Ascending aorta (tissue), 2 donors: Measurements from ENCODE around the gene DPH5. TPM values are rescaled to one million over a fixed set of nuclear protein-coding genes. Genes with fewer than 3 reads are reported as not detected.
"Not testable (repeated sequence)": the region's sequence is repeated elsewhere in the genome, so short reads cannot be mapped to it uniquely, and the experiment has no call there.

Source experiments
- DNase-seq, 2 donors: peaks; one replicate each; pipeline ENCODE4 v3.0.0-alpha.2; 2019; ENCODE audit warnings: low spot score in 2 of 2
- H3K27ac ChIP-seq, 2 donors: fragments of 200-600 bp; sonication (generic); one replicate each; pipeline ENCODE4 v1.5.1; 2016 to 2017; ENCODE audit warnings: mild to moderate bottlenecking in 1 of 2
- H3K27me3 ChIP-seq: fragments of 200-600 bp; sonication (generic); one replicate; pipeline ENCODE4 v1.5.1; 2017
- H3K36me3 ChIP-seq, 2 donors: fragments of 200-600 bp; sonication (generic); one replicate each; pipeline ENCODE4 v1.5.1; 2016
- H3K4me1 ChIP-seq, 2 donors: fragments of 200-600 bp; sonication (generic); one replicate each; pipeline ENCODE4 v1.5.1; 2016 to 2017; ENCODE audit warnings: mild to moderate bottlenecking in 1 of 2
- H3K4me3 ChIP-seq, 2 donors: fragments of 200-600 bp; sonication (generic); one replicate each; pipeline ENCODE4 v1.5.1; 2016 to 2017; ENCODE audit warnings: mild to moderate bottlenecking in 1 of 2
- H3K9me3 ChIP-seq, 2 donors: fragments of 200-600 bp; sonication (generic); one replicate each; pipeline ENCODE4 v1.5.1; 2016
- intact Hi-C: fragments of 100-400 bp; cut with DNase I; formaldehyde crosslinking; loops from one replicate; pipeline ENCODE4 v1.15.1; 2023
- total RNA-seq: library from RNA; depleted of rRNA; stranded (reverse); fragments of >200 nt; gene quantifications from one replicate; pipeline ENCODE4 v1.1.0, GENCODE V29; 2016
- TF ChIP-seq, protein P1 (sequence below), 3 experiments: fragments of 200-600 bp in 2 of 3; fragments of 450-650 bp in 1 of 3; sonication (generic) in 2 of 3; IDR thresholded peaks; one replicate each; pipeline ENCODE4 v1.5.1; 2016 to 2019; ENCODE audit warnings: antibody characterized with exemption in 3 of 3, mild to moderate bottlenecking in 1 of 3, moderate library complexity in 1 of 3

The DPH5 gene, protein sequence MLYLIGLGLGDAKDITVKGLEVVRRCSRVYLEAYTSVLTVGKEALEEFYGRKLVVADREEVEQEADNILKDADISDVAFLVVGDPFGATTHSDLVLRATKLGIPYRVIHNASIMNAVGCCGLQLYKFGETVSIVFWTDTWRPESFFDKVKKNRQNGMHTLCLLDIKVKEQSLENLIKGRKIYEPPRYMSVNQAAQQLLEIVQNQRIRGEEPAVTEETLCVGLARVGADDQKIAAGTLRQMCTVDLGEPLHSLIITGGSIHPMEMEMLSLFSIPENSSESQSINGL
- total RNA-seq: 1.1 TPM

- Histone ChIP-seq H3K36me3 (no peaks in the 10 kb centered on the region), H3K27me3 (no peaks in the 10 kb centered on the region), H3K4me3 (peak within 1 kb of the TSS; percentile 76 to 82), H3K27ac (peak within 1 kb of the TSS; percentile 73 to 80), H3K4me1 (peaks cover 0 to 11% of the 10 kb centered on the region in 2 donors), H3K9me3 (no peaks in the 10 kb centered on the region)
- TF ChIP-seq, protein P1, sequence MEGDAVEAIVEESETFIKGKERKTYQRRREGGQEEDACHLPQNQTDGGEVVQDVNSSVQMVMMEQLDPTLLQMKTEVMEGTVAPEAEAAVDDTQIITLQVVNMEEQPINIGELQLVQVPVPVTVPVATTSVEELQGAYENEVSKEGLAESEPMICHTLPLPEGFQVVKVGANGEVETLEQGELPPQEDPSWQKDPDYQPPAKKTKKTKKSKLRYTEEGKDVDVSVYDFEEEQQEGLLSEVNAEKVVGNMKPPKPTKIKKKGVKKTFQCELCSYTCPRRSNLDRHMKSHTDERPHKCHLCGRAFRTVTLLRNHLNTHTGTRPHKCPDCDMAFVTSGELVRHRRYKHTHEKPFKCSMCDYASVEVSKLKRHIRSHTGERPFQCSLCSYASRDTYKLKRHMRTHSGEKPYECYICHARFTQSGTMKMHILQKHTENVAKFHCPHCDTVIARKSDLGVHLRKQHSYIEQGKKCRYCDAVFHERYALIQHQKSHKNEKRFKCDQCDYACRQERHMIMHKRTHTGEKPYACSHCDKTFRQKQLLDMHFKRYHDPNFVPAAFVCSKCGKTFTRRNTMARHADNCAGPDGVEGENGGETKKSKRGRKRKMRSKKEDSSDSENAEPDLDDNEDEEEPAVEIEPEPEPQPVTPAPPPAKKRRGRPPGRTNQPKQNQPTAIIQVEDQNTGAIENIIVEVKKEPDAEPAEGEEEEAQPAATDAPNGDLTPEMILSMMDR (IDR thresholded peaks at IDR 0.05): peak in 1 of 3 experiments; percentile 4
- peak; percentile 45 to 94 for DNase-seq
- intact Hi-C loops: loop anchor here (1.0 to 10.0 kb wide), 3 partner anchors 111 to 981 kb away; no protein-coding TSS in a partner anchor
These were observed at the start of gene DPH5 for GRCh38 chr1:101025657-101026429. Gene DPH5 (minus strand): TSS chr1:101025784. CDS start chr1:101025443, 341 bp downstream.

GRCh38 chr1:101073836-101074235 lies 48.3 kb upstream of the DPH5 start:
- Histone ChIP-seq H3K4me1 (no peaks in the 10 kb centered on the region), H3K27ac (no peak overlapping the region), H3K27me3 (no peaks in the 10 kb centered on the region), H3K4me3 (no peak overlapping the region), H3K9me3 (no peaks in the 10 kb centered on the region), H3K36me3 (no peaks in the 10 kb centered on the region)
- TF ChIP-seq, protein P1 (IDR thresholded peaks at IDR 0.05): no peak
- DNase-seq: no peak
- intact Hi-C loops: no loop called here

GRCh38 chr1:101071470-101071891 lies 45.9 kb upstream of the DPH5 start:
- no peaks in the 10 kb centered on the region for H3K9me3 ChIP-seq
- H3K4me3 ChIP-seq: no peak overlapping the region
- H3K27me3 ChIP-seq: no peaks in the 10 kb centered on the region
- TF ChIP-seq, protein P1 (IDR thresholded peaks at IDR 0.05): no peak
- no peaks in the 10 kb centered on the region for H3K36me3 ChIP-seq
- intact Hi-C loops: no loop called here
- H3K27ac ChIP-seq: no peak overlapping the region
- no peaks in the 10 kb centered on the region for H3K4me1 ChIP-seq
- DNase-seq: no peak

GRCh38 chr1:101069158-101069557 lies 43.6 kb upstream of the DPH5 start:
- TF ChIP-seq, protein P1 (IDR thresholded peaks at IDR 0.05): no peak
- Histone ChIP-seq H3K27me3 (no peaks in the 10 kb centered on the region), H3K9me3 (no peaks in the 10 kb centered on the region), H3K4me1 (no peaks in the 10 kb centered on the region), H3K36me3 (no peaks in the 10 kb centered on the region), H3K4me3 (no peak overlapping the region), H3K27ac (no peak overlapping the region)
- intact Hi-C loops: no loop called here
- no peak for DNase-seq

DNA sequence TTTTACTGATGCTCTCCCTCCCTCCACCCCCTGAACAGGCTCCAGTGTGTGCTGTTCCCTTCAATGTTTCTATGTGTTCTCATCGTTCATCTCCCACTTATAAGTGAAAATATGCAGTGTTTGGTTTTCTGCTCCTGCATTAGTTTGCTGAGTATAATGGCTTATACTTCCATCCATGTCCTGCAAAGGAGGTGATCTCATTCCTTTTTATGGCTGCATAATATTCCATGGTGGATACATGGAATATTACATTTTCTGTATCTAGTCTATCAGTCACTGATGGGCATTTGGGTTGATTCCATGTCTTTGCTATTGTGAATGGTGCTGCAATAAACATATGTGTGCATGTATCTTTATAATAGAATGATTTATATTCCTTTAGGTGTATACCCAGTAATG lies 41.4 kb upstream of the DPH5 start:
- intact Hi-C loops, H3K9me3 ChIP-seq: not testable (repeated sequence)

More for the DNA sequence above, 41.4 kb upstream of the DPH5 start:
- not testable (repeated sequence) for DNase-seq, H3K27me3 ChIP-seq, H3K4me3 ChIP-seq, H3K36me3 ChIP-seq, H3K4me1 ChIP-seq, H3K27ac ChIP-seq
